Measurements from ENCODE around the gene MTHFSD. TPM values are rescaled to one million over a fixed set of nuclear protein-coding genes. Genes with fewer than 3 reads are reported as not detected.

Gene MTHFSD
- total RNA-seq, 1 experiment from 2014 or later = 15.7 TPM

DNA sequence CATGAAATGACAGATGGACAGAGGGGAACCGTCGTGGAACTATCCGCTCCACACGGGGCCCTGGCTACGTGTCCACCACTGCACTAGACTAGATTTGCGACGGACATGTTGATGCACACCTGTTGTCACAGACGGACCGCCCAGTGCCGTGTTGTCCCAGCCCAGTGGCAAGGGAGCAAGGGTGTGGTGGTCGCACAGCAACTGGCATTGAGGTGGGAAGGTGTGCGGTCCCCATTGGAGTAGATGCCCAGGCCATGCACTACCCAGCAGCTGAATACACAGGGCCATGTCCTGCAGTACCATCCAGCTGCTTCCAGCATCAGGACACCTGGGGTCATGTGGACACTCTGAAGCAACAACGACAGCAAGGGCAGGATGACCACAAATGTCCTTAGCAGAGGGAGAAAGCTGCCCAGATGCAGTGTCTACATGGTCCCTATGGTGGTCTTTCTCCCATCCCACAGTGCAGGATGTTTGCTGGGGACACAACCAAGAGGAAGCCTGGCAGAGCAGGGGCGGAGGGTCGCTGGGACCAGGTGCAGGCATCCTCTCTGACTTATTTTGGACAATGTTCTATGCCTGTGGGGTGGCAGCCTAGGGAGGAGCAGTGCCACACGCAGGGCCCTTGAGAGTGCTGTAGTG lies 35.9 kb downstream of the MTHFSD start (continued):
- TF ChIP-seq, protein P1, sequence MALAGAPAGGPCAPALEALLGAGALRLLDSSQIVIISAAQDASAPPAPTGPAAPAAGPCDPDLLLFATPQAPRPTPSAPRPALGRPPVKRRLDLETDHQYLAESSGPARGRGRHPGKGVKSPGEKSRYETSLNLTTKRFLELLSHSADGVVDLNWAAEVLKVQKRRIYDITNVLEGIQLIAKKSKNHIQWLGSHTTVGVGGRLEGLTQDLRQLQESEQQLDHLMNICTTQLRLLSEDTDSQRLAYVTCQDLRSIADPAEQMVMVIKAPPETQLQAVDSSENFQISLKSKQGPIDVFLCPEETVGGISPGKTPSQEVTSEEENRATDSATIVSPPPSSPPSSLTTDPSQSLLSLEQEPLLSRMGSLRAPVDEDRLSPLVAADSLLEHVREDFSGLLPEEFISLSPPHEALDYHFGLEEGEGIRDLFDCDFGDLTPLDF (CRISPR knock-in tag; IDR thresholded peaks at IDR 0.05) = no peak
- TF ChIP-seq SP1 (CRISPR knock-in tag; conservative IDR thresholded peaks at IDR 0.05) (no peak), GTF2I (CRISPR knock-in tag; conservative IDR thresholded peaks at IDR 0.05) (no peak), OVOL2 (CRISPR knock-in tag; IDR thresholded peaks at IDR 0.05; ENCODE audit: borderline replicate concordance) (no peak), GRHL2 (CRISPR knock-in tag; IDR thresholded peaks at IDR 0.05; ENCODE audit: insufficient replicate concordance, severe bottlenecking) (no peak), SOX15 (CRISPR knock-in tag; IDR thresholded peaks at IDR 0.05) (no peak), MYBL2 (CRISPR knock-in tag; IDR thresholded peaks at IDR 0.05) (no peak)
- TF ChIP-seq, protein P2, sequence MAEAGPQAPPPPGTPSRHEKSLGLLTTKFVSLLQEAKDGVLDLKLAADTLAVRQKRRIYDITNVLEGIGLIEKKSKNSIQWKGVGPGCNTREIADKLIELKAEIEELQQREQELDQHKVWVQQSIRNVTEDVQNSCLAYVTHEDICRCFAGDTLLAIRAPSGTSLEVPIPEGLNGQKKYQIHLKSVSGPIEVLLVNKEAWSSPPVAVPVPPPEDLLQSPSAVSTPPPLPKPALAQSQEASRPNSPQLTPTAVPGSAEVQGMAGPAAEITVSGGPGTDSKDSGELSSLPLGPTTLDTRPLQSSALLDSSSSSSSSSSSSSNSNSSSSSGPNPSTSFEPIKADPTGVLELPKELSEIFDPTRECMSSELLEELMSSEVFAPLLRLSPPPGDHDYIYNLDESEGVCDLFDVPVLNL (CRISPR knock-in tag; IDR thresholded peaks at IDR 0.05; ENCODE audit: borderline replicate concordance, low read depth) = no peak

DNA sequence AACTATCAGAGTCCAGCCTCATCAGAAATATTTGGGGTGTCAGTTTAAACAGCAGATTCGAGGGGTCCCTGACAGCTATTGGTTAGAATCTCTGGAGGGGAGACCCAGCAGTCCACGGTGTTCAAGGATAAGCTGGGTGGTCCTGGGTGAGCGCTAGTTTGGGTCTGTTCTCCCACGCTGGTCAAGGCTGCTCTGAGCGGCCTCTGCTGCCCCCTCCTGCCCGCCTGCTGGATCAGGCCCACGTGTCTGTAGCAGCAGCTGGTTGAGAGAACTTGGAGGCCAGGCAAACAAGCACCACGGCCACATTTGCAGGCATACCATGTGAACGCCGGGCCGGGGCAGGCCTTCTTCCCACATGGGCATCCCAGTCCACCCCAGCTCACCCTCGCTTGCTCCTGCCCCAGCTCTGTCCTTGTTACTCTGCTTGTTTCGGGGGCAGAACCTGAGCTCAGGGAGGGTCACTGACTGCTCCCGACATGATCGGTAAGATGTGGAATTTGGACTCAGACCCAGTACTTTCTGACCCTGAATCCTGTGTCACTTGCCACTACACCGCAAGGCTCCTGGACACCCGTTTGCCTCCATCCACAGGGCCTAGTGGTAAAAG lies 37.3 kb downstream of the MTHFSD start:
- ATAC-seq (peak; percentile 46), DNase-seq (ENCODE audit: low spot score) (peak; percentile 77)
- TF ChIP-seq, protein P3, sequence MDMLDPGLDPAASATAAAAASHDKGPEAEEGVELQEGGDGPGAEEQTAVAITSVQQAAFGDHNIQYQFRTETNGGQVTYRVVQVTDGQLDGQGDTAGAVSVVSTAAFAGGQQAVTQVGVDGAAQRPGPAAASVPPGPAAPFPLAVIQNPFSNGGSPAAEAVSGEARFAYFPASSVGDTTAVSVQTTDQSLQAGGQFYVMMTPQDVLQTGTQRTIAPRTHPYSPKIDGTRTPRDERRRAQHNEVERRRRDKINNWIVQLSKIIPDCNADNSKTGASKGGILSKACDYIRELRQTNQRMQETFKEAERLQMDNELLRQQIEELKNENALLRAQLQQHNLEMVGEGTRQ (CRISPR knock-in tag; IDR thresholded peaks at IDR 0.05) = peak; percentile 69
- TF ChIP-seq, protein P4, sequence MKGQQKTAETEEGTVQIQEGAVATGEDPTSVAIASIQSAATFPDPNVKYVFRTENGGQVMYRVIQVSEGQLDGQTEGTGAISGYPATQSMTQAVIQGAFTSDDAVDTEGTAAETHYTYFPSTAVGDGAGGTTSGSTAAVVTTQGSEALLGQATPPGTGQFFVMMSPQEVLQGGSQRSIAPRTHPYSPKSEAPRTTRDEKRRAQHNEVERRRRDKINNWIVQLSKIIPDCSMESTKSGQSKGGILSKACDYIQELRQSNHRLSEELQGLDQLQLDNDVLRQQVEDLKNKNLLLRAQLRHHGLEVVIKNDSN (CRISPR knock-in tag; IDR thresholded peaks at IDR 0.05) = peak; percentile 73
- TF ChIP-seq, protein P5, sequence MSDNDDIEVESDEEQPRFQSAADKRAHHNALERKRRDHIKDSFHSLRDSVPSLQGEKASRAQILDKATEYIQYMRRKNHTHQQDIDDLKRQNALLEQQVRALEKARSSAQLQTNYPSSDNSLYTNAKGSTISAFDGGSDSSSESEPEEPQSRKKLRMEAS (CRISPR knock-in tag; IDR thresholded peaks at IDR 0.05) = peak; percentile 77
- TF ChIP-seq TP53 (CRISPR knock-in tag; IDR thresholded peaks at IDR 0.05) (no peak), FOXP1 (CRISPR knock-in tag; IDR thresholded peaks at IDR 0.05; ENCODE audit: borderline replicate concordance) (peak; percentile 32; the same call in 1 of the 2 replicates)
- TF ChIP-seq, protein P6, sequence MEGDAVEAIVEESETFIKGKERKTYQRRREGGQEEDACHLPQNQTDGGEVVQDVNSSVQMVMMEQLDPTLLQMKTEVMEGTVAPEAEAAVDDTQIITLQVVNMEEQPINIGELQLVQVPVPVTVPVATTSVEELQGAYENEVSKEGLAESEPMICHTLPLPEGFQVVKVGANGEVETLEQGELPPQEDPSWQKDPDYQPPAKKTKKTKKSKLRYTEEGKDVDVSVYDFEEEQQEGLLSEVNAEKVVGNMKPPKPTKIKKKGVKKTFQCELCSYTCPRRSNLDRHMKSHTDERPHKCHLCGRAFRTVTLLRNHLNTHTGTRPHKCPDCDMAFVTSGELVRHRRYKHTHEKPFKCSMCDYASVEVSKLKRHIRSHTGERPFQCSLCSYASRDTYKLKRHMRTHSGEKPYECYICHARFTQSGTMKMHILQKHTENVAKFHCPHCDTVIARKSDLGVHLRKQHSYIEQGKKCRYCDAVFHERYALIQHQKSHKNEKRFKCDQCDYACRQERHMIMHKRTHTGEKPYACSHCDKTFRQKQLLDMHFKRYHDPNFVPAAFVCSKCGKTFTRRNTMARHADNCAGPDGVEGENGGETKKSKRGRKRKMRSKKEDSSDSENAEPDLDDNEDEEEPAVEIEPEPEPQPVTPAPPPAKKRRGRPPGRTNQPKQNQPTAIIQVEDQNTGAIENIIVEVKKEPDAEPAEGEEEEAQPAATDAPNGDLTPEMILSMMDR (IDR thresholded peaks at IDR 0.05) = peak; percentile 51; the same call in 1 of the 2 replicates
- TF ChIP-seq, protein P7, sequence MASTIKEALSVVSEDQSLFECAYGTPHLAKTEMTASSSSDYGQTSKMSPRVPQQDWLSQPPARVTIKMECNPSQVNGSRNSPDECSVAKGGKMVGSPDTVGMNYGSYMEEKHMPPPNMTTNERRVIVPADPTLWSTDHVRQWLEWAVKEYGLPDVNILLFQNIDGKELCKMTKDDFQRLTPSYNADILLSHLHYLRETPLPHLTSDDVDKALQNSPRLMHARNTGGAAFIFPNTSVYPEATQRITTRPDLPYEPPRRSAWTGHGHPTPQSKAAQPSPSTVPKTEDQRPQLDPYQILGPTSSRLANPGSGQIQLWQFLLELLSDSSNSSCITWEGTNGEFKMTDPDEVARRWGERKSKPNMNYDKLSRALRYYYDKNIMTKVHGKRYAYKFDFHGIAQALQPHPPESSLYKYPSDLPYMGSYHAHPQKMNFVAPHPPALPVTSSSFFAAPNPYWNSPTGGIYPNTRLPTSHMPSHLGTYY (CRISPR knock-in tag; IDR thresholded peaks at IDR 0.05) = no peak
- Mint-ChIP-seq H3K27ac (no peak overlapping the region), H3K36me3 (peaks cover 4% of the 10 kb centered on the region), H3K4me1 (peaks cover 25% of the 10 kb centered on the region), H3K27me3 (ENCODE audit: low read depth) (peaks cover 86% of the 10 kb centered on the region), H3K9me3 (no peaks in the 10 kb centered on the region), H3K4me3 (no peak overlapping the region)
- ChIA-PET CTCF (interaction anchor here (0.6 to 3.6 kb wide), 43 partner anchors 10 to 699 kb away, joined by 3 to 64 read pairs (median 4); no protein-coding TSS in a partner anchor), POLR2A (interaction anchor here (0.7 kb wide), 1 partner anchor 36 kb away, joined by 3 read pairs; no protein-coding TSS in a partner anchor)

Measured in WTC11 (cell line).